ENCODE results near the gene TNFRSF14.

The TNFRSF14 gene

GRCh38 chr1:2595812-2596529, 39.8 kb downstream of the TNFRSF14 start:
- DNase-seq (ENCODE audit: low spot score): no peak
- in situ Hi-C loops (cut with MboI; ENCODE audit: low pct_unique_long_range_greater_than_20kb, low sequenced_read_pairs, unreplicated experiment): no loop called here
- TF ChIP-seq CTCF (IDR thresholded peaks at IDR 0.05; ENCODE audit: extremely low read depth, insufficient read depth, missing control alignments): no peak

- in situ Hi-C loops (cut with MboI; ENCODE audit: low pct_unique_long_range_greater_than_20kb, low sequenced_read_pairs, unreplicated experiment): no loop called here
- TF ChIP-seq CTCF (IDR thresholded peaks at IDR 0.05; ENCODE audit: extremely low read depth, insufficient read depth, missing control alignments): no peak
- DNase-seq (ENCODE audit: low spot score): no peak
Observed at GRCh38 chr1:2596530-2597333, 40.6 kb downstream of the TNFRSF14 start.

- DNase-seq (ENCODE audit: low spot score): no peak
- TF ChIP-seq CTCF (IDR thresholded peaks at IDR 0.05; ENCODE audit: extremely low read depth, insufficient read depth, missing control alignments): no peak
- in situ Hi-C loops (cut with MboI; ENCODE audit: low pct_unique_long_range_greater_than_20kb, low sequenced_read_pairs, unreplicated experiment): no loop called here
Observed at GRCh38 chr1:2597441-2598328, 41.5 kb downstream of the TNFRSF14 start.

- TF ChIP-seq CTCF (IDR thresholded peaks at IDR 0.05; ENCODE audit: extremely low read depth, insufficient read depth, missing control alignments): no peak
- in situ Hi-C loops (cut with MboI; ENCODE audit: low pct_unique_long_range_greater_than_20kb, low sequenced_read_pairs, unreplicated experiment): no loop called here
- DNase-seq (ENCODE audit: low spot score): no peak
Observed at GRCh38 chr1:2598329-2598931, 42.3 kb downstream of the TNFRSF14 start.

GRCh38 chr1:2601721-2602303, 45.6 kb downstream of the TNFRSF14 start:
- in situ Hi-C loops (cut with MboI; ENCODE audit: low pct_unique_long_range_greater_than_20kb, low sequenced_read_pairs, unreplicated experiment): no loop called here
- no peak for TF ChIP-seq CTCF (IDR thresholded peaks at IDR 0.05; ENCODE audit: extremely low read depth, insufficient read depth, missing control alignments)
- DNase-seq (ENCODE audit: low spot score): no peak

Data from GM13977 (cell line).